Kasumi-1 (cell line): Measurements from ENCODE around the gene GMDS.

Experiments used
- DNase-seq, 2 experiments: peaks; one replicate each; lab custom pipeline; 2025; lab: John Stamatoyannopoulos, UW

GMDS gene

GRCh38 chr6:2240961-2241360 lies 4.4 kb downstream of the GMDS start:
- no peak for DNase-seq

GRCh38 chr6:2237001-2237400 lies 8.4 kb downstream of the GMDS start:
- no peak for DNase-seq

- DNase-seq, result no peak
Observed at GRCh38 chr6:2235777-2236495, 9.5 kb downstream of the GMDS start.

DNA sequence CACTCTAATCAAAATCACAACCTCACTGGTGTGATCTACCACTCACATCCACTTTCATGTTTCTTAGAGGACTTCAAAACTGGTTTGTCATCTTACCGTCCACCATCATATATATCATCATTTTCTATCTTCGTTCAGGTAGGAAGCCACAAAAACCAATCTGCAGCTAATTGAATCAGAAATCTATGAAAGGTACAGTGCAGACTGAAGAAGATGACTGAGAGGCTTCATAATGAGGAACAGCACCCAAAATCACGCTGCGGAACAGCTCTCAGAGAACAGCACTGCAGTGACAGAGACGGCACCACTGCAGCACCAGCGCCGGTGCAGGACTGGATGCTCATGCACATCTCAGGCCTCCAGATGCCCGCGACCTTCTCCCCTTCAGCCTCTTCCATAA lies 13.0 kb downstream of the GMDS start:
- no peak for DNase-seq

DNA sequence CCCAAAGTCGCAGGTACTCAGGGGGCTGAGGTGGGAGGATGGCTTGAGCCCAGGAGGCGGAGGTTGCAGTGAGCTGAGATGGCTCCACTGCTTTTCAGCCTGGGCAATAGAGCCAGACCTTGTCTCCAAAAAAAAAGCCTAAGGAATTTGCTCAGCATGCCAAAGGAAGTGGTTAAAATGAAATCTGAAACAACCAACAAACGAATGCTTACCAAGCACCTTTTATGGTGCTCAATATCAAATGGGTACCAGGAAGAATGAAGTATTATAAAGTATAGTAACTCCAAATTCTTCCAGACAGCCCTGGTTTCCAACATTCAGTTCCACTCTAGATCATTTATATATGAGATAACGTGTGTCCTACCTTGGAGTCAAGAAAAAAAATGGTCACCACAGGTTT lies 14.0 kb downstream of the GMDS start:
- no peak for DNase-seq

GRCh38 chr6:2230659-2231277 lies 14.6 kb downstream of the GMDS start:
- DNase-seq, result no peak

GRCh38 chr6:2229742-2230141 lies 15.7 kb downstream of the GMDS start:
- no peak for DNase-seq

GRCh38 chr6:2229039-2229438 lies 16.4 kb downstream of the GMDS start:
- DNase-seq, result no peak

DNA sequence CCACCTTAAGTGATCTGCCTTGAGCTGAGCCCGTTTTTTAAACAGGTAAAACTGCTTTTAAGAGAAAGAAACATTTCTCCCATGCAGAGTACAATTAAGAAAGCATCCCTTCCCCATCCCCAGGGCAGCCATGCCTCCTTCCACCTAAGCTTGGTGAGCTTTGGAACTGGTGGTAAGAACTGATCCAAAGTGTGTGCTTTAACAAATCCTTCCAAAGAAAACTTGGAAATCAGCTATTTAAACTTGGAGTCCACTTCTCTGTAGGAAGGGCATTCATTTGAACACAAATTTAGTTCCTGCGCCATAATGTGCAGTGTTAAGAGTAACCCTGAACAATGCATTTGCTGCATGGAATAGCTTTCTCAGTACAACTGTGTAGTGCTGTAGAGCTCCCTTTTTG lies 17.0 kb downstream of the GMDS start:
- DNase-seq, result no peak

GRCh38 chr6:2226775-2227174 lies 18.6 kb downstream of the GMDS start:
- no peak for DNase-seq

DNA sequence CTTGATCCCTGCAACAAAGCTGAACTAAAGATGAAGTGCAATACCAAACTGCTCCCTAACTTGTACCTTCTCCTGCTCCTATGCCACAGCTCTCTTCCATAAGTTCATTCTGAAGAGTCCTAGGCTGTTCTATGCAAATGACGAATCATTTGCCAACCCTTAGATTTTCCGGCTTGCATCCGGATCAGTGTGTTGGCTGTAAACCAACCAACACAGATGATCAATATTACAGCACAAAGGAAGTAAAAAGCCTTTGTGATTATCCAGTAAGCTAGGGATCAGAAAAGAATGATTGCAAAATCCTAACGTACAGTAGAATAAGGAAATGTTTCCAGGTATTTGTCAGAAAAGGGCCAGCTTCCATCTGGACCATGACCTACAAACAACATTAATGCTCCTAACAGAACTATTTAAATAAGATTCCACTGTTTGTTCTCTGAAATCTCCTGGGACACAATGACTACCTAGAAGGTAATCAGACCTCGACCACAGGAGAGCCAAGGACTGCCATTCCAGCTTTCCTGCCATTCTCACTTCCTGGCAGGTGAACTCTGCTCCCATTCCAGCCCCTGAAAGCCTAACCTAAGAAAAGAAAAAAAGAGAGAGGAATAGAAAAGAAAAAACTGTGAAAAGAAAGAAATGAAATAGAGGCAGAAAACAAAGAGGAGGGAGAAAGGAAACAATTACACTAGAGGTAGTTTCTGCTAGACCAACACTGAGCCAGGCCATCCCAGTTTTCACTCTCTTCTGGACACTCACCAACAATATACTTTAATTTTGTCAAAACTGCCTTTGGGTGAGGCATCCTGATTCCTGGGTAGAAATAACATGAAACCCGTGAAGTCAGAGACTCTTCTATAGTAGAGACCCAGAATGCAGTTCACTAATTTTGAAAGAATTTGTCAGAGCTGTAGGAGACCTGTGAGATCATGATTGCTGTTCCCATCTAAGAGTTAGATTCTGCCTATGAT lies 19.7 kb downstream of the GMDS start:
- DNase-seq, result no peak

DNA sequence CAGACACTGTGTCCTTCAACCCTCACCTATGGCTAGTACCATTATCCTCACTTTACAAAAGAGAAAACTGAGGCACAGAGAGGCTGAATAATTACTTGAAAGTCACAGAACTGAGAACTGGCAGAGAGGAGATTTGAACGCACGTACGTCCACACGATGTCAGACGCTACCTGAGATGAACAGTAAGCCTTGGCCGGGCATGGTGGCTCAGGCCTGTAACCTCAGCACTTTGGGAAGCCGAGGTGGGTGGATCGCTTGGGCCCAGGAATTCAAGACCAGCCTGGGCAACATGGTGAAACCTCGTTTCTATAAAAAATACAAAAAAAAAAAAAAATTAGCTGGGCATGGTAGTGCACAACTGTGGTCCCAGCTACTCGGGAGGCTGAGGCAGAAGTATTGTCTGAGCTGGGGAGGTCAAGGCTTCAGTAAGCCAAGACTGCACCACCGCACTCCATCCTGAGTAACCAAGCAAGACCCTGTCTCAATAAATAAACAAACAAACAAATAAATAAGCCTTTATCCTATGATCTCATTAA lies 20.5 kb downstream of the GMDS start:
- DNase-seq, result no peak

DNA sequence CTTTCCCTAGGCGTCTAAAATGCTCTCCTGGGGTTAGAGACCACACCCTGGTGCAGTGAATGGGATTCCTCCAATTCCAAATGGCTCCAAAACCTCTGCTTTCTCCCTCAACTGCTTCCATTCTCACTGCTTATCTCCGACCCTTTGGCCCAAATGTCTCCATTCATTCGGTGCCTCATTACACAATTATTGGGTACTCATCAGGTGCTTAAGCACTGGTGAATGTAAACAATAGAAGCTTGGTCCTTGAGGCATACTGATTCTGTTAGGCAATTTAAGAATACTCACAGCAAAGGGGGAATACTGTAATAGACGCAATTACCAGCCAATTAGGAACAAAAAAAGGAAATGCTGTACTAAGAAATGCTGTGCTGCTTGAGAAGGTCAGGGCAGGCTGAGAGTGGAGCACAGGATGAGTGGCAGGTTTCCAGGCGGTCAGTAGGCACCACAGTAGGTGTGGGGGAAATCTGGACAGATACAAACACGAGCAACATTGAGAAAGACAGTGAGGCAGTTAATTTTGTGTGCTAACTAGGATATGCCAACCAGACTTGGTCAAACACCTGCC lies 23.0 kb downstream of the GMDS start:
- no peak for DNase-seq

DNA sequence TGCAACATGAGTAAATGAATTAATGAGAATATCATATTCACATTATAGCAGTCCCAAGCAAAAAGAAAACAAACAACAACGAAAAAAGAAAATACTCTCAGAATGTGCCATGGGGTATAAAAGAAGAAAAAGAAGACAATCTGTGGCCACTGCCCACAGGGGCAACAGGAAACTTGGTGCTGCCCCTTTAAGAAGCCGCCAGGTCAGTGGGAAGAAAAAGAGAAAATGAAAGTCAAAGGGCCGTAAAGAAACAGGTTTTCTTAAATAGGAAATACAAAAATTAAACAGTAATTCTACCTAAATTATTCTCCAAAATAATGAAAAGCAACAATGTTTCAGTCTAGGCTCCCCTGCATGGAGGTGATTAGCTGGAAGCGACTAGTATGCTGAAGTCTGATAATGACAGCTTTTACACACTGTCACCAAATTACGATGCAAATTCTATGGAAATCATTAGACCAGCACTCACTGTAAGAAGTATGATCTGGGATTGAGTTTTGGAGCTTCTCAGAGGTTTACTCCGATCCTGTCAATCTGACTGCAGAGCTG lies 23.6 kb downstream of the GMDS start:
- peak in 1 of 2 experiments; percentile 13 for DNase-seq

DNA sequence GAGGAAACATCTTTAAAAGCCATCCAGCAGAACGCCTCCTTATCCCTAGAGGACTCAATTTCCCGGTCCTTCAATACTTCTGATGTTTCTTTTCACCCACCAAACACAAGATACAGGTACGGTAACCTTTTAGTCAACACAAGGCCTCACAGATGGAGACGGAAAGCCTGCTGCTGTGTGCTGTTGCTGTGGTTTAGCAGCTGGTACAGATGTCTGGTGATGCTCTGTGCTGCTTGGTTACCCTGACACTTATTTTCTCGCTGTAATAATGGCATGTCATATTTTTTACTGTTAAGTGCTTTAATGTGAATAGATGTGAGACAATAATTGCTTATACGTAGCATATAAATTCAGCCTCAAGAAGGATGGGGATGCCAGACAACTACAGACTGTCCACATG lies 25.3 kb downstream of the GMDS start:
- no peak for DNase-seq

GRCh38 chr6:2218866-2219265 lies 26.5 kb downstream of the GMDS start:
- no peak for DNase-seq

DNA sequence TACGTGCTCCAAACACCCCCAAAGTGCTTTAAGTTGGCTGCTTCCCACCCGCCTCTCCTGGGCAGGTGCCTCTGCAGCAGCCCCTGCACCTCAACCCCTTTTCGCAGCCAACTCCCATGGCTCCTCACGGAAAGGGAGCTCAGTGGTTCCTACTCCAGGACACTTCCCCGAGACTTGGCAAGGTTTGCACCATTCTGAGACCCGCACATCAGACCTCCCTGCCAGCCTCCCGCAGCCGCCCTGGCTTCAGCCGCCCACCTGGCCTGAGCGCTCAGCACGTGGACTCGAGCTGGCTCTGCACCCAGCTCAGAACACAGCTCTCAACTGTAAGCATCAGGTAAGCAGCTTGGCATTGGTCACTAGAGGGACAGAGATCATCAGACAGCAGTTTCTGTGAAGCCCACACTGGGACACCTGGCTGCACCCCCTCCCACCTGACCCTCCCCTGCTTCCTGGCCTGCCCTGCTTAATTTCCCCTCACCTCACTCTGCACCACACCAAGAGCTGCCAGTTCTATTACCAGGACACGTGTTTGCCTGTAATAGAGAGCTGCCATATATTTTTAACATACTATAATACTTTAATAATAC lies 28.5 kb downstream of the GMDS start:
- DNase-seq, result no peak

- no peak for DNase-seq
Observed at GRCh38 chr6:2215342-2215741, 30.1 kb downstream of the GMDS start.

DNA sequence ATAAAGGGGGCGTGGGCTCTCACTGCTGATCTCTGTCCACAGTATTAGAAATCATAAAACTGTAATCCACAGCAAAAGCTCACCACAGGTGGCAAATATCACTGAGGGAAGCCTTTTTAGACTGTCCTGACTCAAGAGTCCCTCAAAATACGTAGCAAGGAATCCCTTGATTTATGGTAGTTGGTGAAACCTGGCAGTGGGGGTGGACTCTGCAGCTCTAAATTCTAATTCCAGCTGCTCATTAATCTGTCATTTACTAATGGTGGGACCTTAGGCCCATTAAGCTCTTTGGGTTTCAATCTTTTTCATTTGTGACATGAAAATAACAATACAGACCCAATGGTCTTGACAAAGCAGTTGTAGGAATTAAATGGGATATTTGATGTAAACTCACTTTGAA lies 32.3 kb downstream of the GMDS start:
- DNase-seq, result no peak

DNA sequence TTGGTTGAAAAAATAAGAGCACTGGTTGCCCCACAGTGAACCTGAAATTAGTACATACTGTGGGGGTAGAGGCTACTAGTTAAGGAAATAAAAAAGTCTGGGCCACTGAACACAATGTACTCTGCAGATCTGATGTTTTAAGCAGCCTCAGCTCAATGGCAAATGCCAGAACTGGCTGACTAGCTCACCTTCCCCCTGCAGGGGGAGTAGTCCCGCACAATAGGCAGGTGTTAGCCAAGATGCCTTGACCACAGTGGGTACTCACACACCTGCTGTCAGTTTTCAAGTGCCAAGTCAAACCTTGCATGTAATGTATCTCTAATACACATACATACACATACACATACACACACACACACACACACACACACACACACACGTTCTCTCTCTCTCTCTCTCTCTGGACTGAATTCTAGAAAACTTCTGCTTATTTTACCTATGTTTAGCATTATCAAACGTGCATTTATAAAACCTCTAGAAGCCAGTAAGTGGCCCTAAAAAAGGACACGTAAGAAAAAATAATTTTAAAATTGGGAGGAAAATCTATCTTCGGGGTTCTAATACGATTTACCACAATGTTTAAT lies 36.1 kb downstream of the GMDS start:
- DNase-seq, result peak in 1 of 2 experiments; percentile 9

- DNase-seq, result no peak
Observed at GRCh38 chr6:2208468-2208867, 36.9 kb downstream of the GMDS start.
